OCI-M2 (cell line): ENCODE measurements around the gene LMNTD1.
"Not testable (repeated sequence)": the region's sequence is repeated elsewhere in the genome, so short reads cannot be mapped to it uniquely, and the experiment has no call there.

Experiments
- DNase-seq: peaks from one replicate; lab custom pipeline; 2025; ENCODE audit not compliant: unreplicated experiment; lab: John Stamatoyannopoulos, UW

LMNTD1 gene

DNA sequence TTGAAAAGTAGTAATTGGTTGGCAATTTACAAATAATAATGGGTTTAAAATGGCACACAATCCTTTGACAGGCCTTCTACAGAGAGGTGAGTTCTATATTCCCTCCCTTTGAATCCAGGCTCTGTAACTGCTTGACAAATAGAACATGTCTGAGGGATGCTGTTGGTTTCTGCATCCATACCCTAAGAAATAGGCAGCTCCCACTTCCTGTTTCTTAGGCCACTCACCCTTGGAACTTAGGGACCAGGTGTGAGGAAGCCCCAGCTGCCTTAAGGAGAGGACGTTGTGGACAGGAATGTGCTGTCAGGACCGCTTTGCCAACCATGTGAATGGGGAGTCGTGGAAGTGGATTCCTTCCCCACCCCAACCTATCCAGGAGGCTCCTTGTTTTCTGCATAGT is 59.4 kb downstream of the LMNTD1 start:
- no peak for DNase-seq

- no peak for DNase-seq
Observed at GRCh38 chr12:25491396-25492325, 61.4 kb downstream of the LMNTD1 start.

DNA sequence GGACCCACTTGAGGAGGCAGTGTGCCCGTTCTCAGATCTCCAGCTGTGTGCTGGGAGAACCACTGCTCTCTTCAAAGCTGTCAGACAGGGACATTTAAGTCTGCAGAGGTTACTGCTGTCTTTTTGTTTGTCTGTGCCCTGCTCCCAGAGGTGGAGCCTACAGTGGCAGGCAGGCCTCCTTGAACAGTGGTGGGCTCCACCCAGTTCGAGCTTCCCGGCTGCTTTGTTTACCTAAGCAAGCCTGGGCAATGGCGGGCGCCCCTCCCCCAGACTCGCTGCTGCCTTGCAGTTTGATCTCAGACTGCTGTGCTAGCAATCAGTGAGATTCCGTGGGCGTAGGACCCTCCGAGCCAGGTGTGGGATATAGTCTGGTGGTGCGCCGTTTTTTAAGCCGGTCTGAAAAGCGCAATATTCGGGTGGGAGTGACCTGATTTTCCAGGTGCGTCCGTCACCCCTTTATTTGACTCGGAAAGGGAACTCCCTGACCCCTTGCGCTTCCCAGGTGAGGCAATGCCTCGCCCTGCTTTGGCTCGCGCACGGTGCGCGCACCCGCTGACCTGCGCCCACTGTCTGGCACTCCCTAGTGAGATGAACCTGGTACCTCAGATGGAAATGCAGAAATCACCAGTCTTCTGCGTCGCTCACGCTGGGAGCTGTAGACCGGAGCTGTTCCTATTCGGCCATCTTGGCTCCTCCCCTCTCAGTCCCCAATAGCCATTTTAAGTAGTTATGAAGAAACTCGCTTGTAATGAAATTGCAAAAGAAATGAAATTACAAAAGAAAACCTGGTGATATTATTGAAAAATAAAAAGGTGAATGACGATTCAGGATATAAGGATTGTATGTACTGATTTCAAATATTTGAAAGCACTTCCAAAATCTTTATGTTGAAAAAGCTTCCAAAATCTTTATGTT is 63.9 kb downstream of the LMNTD1 start:
- DNase-seq = not testable (repeated sequence)

GRCh38 chr12:25482625-25483024 is 70.5 kb downstream of the LMNTD1 start:
- DNase-seq = no peak

GRCh38 chr12:25480145-25480544 is 72.9 kb downstream of the LMNTD1 start:
- no peak for DNase-seq

GRCh38 chr12:25477217-25477616 is 75.9 kb downstream of the LMNTD1 start:
- no peak for DNase-seq

- no peak for DNase-seq
Observed at GRCh38 chr12:25472453-25472852, 80.6 kb downstream of the LMNTD1 start.

DNA sequence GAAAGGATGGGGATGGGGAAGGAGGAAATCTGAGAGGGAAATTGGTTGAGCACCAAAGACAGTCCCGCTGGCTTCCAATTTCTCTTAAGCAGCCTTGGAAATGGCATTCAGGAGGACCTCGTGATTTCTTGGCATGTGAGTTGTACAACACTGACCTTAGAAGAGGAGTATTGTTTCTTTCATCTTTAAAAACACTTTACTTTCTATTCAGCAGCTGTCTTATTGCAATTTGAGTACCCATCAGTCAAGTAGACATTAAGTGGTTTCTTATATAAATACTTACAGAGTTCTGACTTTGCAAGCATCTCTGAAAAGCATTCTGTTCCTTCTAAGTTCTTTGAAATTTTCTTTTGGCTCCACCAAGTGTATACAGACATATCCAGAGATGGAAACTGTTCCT is 83.2 kb downstream of the LMNTD1 start:
- DNase-seq = no peak

DNA sequence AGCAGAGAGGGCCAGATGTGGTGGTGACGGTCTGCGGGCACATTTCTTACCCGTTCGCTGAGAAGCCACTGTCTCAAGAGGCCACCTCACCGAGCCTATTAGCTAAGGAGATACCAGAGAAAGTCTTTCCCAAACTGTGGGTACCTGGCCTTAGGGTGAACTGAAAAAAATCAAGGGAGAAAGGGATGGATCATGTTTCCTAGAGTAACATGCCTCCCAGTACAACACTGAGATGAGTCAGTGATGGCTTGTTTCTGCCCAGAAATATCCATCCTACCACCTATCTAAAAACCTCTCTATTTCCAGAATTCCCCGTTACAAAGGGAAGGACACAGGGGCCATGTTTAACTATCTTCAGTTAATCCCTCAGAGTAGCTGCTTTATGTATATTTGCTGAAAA is 83.7 kb downstream of the LMNTD1 start:
- DNase-seq = no peak

- no peak for DNase-seq
Observed at GRCh38 chr12:25463521-25463920, 89.6 kb downstream of the LMNTD1 start.

GRCh38 chr12:25463005-25463404 is 90.1 kb downstream of the LMNTD1 start:
- no peak for DNase-seq

DNA sequence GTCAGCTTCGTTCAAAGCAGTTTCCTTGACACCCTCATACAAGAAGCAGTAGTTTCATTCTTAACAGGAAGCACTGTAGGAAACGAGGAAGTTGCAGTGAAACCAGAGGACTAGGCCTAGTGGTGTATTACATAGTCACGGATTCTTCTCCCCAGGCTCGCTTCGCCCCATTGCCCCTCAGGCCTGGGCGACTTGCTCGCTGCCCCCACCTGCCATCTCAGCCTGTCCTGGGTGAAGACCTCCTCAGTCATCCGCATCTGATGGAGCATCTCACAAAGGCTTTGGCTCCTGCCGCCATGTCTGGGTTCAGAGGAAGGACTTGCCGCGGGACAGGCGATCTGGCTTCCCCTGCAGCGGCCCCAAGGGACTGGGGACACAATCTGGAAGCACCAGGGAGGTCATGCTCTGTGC is 93.5 kb downstream of the LMNTD1 start:
- DNase-seq = no peak

GRCh38 chr12:25458047-25458552 is 95.0 kb downstream of the LMNTD1 start:
- no peak for DNase-seq

DNA sequence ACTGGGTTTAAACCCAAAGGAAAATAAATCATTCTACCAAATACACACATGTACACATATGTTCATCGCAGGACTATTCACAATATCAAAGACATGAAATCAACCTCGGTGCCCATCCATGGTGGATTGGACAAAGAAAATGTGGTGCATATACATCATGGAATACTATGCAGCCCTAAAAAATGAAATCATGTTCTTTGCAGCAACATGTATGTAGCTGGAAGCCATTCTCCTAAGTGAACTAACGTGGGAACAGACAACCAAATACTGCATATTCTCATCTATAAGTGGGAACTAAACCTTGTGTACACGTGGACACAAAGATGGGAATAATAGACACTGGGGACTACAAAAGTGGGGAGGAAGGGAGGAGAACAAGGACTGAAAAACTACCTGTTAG is 96.6 kb downstream of the LMNTD1 start:
- DNase-seq = no peak

- no peak for DNase-seq
Observed at GRCh38 chr12:25455696-25456095, 97.4 kb downstream of the LMNTD1 start.

DNA sequence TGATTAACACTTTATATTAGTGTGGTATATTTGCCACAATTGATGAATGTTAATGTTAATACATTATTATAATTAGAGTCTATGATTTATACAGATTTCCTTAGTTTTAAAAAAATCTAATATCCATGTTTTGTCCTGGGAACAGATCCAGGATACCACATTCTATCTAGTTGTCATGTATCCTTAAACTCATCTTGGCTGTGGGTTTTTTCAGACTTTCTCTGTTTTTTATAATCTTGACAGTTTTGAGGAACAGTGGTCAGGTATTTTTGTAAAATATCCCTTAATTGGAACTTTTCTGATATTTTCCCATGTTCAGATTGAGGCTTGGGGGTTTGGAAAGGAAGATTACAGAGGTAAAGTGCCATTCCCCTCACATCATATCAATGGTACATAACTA is 104.1 kb downstream of the LMNTD1 start:
- DNase-seq = no peak

DNA sequence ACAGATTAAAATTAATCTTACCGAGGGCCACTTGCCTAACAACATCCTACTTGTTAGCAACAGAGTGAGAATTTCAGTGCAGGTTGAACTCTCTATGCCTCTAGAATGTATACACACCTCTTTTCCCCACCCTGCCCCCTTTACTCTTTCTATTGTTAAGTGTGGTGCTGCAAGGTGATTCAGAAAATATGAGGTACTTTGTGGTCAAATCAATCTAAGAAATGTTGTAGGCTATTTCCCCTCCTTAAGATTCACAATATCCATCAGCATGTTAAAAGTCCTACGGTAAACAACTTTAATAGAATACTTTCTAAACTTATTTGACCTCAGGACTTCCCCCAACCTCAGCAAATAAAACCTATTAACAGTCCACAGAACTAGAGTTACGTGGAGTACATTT is 106.0 kb downstream of the LMNTD1 start:
- no peak for DNase-seq

- no peak for DNase-seq
Observed at GRCh38 chr12:25438638-25439037, 114.4 kb downstream of the LMNTD1 start.

- no peak for DNase-seq
Observed at GRCh38 chr12:25436206-25437030, 116.7 kb downstream of the LMNTD1 start.

GRCh38 chr12:25435431-25435830 is 117.7 kb downstream of the LMNTD1 start:
- no peak for DNase-seq

DNA sequence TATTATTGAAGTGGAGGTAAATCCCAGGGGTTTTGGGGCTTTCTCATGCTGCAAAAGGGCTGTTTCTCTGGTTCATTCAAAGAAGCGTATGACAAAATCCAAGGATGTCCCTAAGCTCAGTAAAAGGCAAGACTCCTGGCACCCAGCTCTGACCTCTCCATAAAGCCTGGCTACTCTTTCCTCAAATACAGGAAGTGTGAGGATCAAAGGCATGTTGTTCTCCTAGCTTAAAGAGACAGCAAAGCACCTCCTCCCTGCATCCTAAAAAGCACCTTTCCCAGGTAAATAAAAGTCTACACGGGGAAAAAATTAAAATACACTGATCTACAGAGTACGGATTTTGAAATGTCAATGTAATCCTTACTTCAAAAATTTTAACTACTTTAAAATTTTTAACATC is 118.6 kb downstream of the LMNTD1 start:
- DNase-seq = no peak
